GM21528 (cell line): ENCODE results near the gene LSM4.

ENCODE experiments used
- ATAC-seq: cut with Tn5 transposase; IDR thresholded peaks from one replicate; pipeline ENCODE4 v1.9.1; 2021; ENCODE audit warnings: mild to moderate bottlenecking, moderate library complexity; ENCODE audit not compliant: unreplicated experiment, low FRiP score

Gene LSM4

GRCh38 chr19:18294467-18294864, 28.4 kb downstream of the LSM4 start:
- no peak for ATAC-seq

- ATAC-seq = no peak
Measured at GRCh38 chr19:18293642-18294466, 29.0 kb downstream of the LSM4 start.

- ATAC-seq = no peak
Measured at GRCh38 chr19:18292810-18293641, 29.9 kb downstream of the LSM4 start.

GRCh38 chr19:18292462-18292809, 30.4 kb downstream of the LSM4 start:
- no peak for ATAC-seq

DNA sequence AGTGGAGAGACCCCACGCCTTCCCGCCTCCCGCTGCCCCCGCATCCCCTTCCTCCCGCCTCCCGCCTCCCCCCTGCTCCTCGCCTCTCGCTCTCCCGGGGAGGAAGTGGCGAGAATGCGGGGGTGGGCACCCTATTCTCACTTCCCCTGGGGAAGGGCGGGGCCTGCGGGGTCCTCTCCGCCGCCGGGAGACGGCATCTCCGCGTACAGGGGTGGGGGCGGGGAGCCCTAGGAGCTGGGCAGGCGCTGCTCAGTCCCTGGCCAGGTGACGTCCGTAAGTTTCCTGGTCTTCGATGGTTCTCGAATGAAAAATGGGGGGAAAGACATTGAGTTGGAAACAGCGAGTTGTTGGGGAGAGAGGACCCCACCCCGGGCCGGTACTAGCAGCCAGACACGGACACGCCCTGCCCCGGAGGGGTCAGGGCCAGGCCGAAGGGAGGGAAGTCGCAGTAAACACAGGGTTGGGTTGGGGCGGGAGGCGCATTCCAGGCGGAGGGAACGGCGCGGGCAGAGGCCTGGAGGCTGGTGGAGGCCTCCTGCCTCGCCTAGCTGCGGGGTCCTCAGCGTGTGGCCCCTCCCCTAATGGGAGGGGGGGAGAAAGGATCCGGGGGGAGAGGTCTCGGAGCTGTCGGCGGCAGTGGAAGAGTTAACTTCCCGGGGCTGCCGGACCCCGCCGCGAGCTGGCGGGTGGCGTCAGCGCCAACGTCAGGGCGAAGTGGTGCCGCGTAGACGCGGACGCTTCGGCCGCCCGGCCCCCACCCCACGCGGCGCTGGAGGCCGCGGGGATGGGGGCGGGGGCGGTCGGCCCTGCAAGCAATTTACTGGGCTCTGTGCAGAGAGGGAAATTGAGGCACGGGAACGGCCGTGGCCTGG, 31.1 kb downstream of the LSM4 start:
- peak; percentile 61 for ATAC-seq

DNA sequence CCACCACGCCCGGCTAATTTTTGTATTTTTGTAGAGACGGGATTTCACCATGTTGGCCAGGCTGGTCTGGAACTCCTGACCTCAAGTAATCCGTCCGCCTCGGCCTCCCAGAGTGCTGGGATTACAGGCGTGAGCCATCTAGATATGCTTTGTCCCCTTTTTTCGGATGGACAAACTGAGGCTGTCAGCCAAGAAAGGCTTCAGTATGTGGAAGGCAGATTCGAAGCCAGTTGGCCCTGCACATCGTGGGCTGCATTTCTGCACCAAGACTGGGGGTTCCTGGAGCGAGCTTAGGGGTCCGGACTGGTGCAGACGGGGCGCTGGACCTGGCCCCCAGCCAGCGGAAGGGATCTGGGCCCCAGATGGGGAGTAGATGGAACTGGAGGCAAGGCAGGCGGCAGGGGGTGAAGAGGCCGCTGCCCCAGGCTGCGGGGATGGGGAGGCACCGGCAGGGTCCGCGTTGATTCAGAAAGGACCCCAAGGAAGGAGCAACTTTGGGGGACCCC, 31.8 kb downstream of the LSM4 start:
- no peak for ATAC-seq

- no peak for ATAC-seq
Measured at GRCh38 chr19:18290302-18291018, 32.4 kb downstream of the LSM4 start.

DNA sequence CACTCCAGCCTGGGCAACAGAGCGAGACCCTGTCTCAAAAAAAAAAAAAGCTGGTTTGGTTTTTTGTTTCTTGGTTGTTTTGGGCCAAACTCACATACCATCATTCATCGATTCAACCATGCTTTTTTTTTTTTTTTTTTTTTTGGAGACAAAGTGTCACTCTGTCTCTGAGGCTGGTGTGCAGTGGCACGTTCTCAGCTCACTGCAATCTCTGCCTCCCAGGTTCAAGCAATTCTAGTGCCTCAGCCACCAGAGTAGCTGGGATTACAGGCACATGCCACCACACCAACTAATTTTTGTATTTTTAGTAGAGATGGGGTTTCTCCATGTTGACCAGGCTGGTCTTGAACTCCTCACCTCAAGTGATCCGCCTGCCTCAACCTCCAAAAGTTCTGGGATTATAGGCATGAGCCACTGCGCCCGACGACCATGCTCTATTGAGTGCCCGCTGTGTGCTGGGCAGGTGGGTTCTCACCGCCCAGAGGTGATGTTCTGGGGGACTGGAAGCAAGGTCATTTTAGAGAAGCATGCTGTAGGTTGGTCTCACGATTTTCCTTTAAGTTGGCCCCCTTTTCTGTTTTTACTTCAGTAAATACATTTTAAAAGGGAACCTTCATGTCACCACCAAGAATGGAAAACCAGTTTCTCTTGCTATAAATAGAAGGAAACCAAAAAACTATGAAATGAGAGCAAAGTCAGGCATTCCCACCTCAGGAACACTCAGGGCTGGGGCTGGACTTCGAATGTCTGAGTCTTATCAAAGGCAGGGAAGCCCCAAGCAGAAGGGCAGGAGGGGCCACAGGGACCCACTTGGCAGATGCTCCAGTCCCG, 33.2 kb downstream of the LSM4 start:
- no peak for ATAC-seq

DNA sequence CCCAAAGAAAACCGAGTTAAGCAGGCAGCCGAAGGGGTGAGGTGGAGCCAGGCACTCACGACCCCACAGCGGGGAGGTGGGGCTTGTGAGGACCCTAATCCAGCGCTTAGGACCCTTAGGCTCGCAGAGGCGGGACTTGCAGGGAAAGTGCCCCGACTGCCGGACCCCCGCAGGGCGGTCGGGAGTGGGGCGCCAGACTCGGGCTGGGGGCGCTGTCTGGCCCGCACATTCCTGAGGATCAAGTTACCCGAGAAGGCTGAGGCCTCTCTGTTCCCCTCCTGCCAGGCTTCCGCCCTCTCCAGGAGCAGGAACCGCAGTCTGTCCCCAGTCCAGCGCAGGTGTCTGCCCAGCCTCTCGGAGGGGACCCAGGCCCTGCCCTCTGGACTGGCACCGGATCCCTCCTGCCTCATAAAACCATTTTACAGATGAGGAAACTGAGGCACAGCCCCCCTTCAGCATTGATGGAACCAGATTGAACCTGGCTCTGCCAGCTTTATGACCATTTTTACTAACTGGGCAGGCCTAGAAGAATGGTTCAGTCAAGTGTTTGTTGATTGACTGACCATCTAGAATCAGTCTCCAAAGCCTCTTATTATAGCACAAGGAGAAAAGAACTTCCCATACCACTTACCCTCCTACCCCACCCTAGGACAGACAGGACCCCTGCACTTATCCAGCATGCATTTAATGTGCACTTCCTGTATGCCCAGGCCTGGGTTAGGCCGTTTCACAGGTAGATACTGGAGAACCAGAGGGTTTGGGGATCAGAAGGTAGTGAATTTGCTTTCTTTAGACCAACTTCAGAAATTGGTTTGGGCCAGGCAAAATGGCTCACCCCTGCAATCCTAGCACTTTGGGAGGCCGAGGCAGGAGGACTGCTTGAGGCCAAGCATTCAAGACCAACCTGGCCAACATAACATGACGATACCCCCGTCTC, 34.8 kb downstream of the LSM4 start:
- no peak for ATAC-seq

DNA sequence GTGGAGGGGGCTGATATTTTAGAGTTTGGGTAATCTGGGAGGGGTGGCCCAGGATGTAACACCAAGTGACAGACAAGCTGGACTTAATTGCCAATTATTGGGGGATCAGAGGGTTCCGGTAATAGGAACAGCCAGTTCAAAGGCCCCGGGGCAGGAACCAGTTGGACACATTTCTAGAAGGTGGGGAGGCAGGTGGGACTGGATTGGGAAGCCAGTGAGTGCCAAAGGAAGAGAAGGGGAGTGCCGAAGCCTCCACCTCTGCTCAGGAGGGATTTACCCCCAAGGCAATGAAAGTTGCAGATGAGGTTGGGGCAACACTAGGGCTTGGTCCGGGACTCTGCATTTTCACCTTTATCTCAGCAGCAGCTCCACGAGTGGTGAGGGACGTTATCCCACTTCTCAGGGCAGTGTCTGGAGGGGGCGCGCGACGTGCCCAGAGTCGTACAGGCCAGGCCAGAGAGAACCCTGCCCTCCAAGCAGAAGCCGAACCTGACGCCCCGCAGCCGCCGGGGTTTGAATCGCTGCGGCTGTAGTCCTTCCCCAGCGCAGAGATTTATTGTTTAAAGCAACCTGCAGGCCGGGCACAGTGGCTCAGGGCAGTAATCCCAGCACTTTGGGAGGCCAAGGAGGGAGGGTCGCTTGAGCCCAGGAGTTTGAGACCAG, 35.8 kb downstream of the LSM4 start:
- no peak for ATAC-seq

GRCh38 chr19:18284712-18285360, 38.0 kb downstream of the LSM4 start:
- no peak for ATAC-seq

- ATAC-seq = no peak
Measured at GRCh38 chr19:18283338-18283737, 39.5 kb downstream of the LSM4 start.

- ATAC-seq = no peak
Measured at GRCh38 chr19:18282788-18283141, 40.1 kb downstream of the LSM4 start.

- ATAC-seq = peak; percentile 1
Measured at GRCh38 chr19:18282021-18282787, 40.7 kb downstream of the LSM4 start.

- peak; percentile 60 for ATAC-seq
Measured at GRCh38 chr19:18281082-18282020, 41.5 kb downstream of the LSM4 start, which contains the start of gene JUND. Gene JUND, minus strand, starts transcription at chr19:18281622. Its CDS starts 138 bp downstream, at chr19:18281484.
